H1 (cell line): ENCODE data around the gene SEMA6D. TPM values are rescaled to one million over a fixed set of nuclear protein-coding genes. Genes with fewer than 3 reads are reported as not detected.

Experiments used
- ATF3 ChIP-seq: IDR thresholded peaks from 2 replicates; pipeline ENCODE4 v1.6.1; 2011; ENCODE audit warnings: low read depth, mild to moderate bottlenecking, low read length; ENCODE audit not compliant: insufficient read depth
- BACH1 ChIP-seq: IDR thresholded peaks from 2 replicates; pipeline ENCODE4 v1.6.1; 2012; ENCODE audit warnings: low read length, improper control_type of control experiment
- CBX5 ChIP-seq: fragments of 300-800, 300-1000 bp; sonication (generic); IDR thresholded peaks from 2 replicates; pipeline ENCODE4 v1.7.1; 2016; ENCODE audit warnings: antibody characterized with exemption, low read length, low read depth
- GABPA ChIP-seq: IDR thresholded peaks from 2 replicates; pipeline ENCODE4 v1.6.1; 2011; ENCODE audit warnings: mild to moderate bottlenecking, low read length, moderate library complexity, borderline replicate concordance; ENCODE audit not compliant: insufficient read depth
- NRF1 ChIP-seq: IDR thresholded peaks from 2 replicates; pipeline ENCODE4 v1.6.1; 2011; ENCODE audit warnings: mild to moderate bottlenecking, low read depth, low read length, improper control_type of control experiment
- POLR2AphosphoS5 ChIP-seq: IDR thresholded peaks from 2 replicates; pipeline ENCODE4 v1.6.1; 2011; ENCODE audit warnings: low read depth, low read length
- RFX5 ChIP-seq: IDR thresholded peaks from 2 replicates; pipeline ENCODE4 v1.6.1; 2011; ENCODE audit warnings: low read depth, low read length, improper control_type of control experiment, borderline replicate concordance
- YY1 ChIP-seq: IDR thresholded peaks from 2 replicates; pipeline ENCODE4 v1.6.1; 2011; ENCODE audit warnings: low read depth, mild to moderate bottlenecking, low read length
- polyA plus RNA-seq, 7 experiments: library from polyadenylated mRNA; depleted of rRNA in 3 of 7; stranded (reverse) in 5 of 7; unstranded in 2 of 7; fragments of >200 nt in 5 of 7; fragments of 200-250 nt in 2 of 7; gene quantifications; 1 replicate in 5 of 7; 2 replicates in 1 of 7; 4 replicates in 1 of 7; pipeline versions ENCODE4 v1.2.1 to v1.2.3, GENCODE V29; 2011 to 2013; ENCODE audit warnings: missing spikeins in 2 of 7, mixed read lengths in 2 of 7
- total RNA-seq: library from RNA; stranded (reverse); fragmentation: NEBNext Ultra II Directional; extraction: Animal tissue kit (Norgen Biotek cat#: 25700); gene quantifications from 2 replicates; pipeline ENCODE4 v1.2.1, GENCODE V29; 2021

SEMA6D gene
- total and polyA plus RNA-seq, 2 of the 8 experiments (the other 6 are each of a cell fraction or from before 2014, with no cell fraction given) = 2.2 to 3.8 TPM

GRCh38 chr15:47674586-47675232 is 42.6 kb upstream of the SEMA6D start (continued):
- TF ChIP-seq ATF3 = no peak
- TF ChIP-seq CBX5 = no peak
- no peak for TF ChIP-seq RFX5
- TF ChIP-seq YY1 = no peak
- no peak for TF ChIP-seq BACH1
- no peak for TF ChIP-seq NRF1
- TF ChIP-seq POLR2AphosphoS5 = no peak
- TF ChIP-seq GABPA = no peak
- TF ChIP-seq, all 59 proteins: peak for 0
